GM12878 (cell line): ENCODE results near the gene SRSF8. TPM values are rescaled to one million over a fixed set of nuclear protein-coding genes. Genes with fewer than 3 reads are reported as not detected.
A peak's percentile ranks its signal among the peaks of the same experiment; 100 is the strongest.

ENCODE experiments used
- CUX1 ChIP-seq: IDR thresholded peaks from 2 replicates; pipeline ENCODE4 v1.6.1; 2012; ENCODE audit warnings: improper control_type of control experiment, low read depth, low read length; ENCODE audit not compliant: insufficient replicate concordance
- FOXK2 ChIP-seq: fragments of 450-650 bp; IDR thresholded peaks from 2 replicates; pipeline ENCODE4 v1.6.1; 2017; ENCODE audit warnings: mild to moderate bottlenecking, moderate library complexity
- FOXM1 ChIP-seq: IDR thresholded peaks from 2 replicates; pipeline ENCODE4 v1.6.1; 2012; ENCODE audit warnings: low read depth, mild to moderate bottlenecking, inconsistent platforms, low read length, moderate library complexity
- HDAC6 ChIP-seq: fragments of 200-600 bp; sonication (generic); IDR thresholded peaks from one replicate; pipeline ENCODE4 v1.8.0; 2017; ENCODE audit warnings: antibody characterized with exemption; ENCODE audit not compliant: unreplicated experiment
- IRF4 ChIP-seq: IDR thresholded peaks from 2 replicates; pipeline ENCODE4 v1.6.1; 2011; ENCODE audit warnings: low read depth, low read length
- PKNOX1 ChIP-seq: fragments of 450-650 bp; IDR thresholded peaks from 2 replicates; pipeline ENCODE4 v1.6.1; 2016; ENCODE audit warnings: mild to moderate bottlenecking
- PML ChIP-seq: IDR thresholded peaks from 2 replicates; pipeline ENCODE4 v1.6.1; 2012; ENCODE audit warnings: low read length, inconsistent platforms
- SIX5 ChIP-seq: IDR thresholded peaks from 2 replicates; pipeline ENCODE4 v1.6.1; 2011; ENCODE audit warnings: mild to moderate bottlenecking, low read depth, low read length, moderate library complexity; ENCODE audit not compliant: severe bottlenecking
- STAT3 ChIP-seq: IDR thresholded peaks from 2 replicates; pipeline ENCODE4 v1.6.1; 2011; ENCODE audit warnings: low read depth, low read length, improper control_type of control experiment
- YBX1 ChIP-seq: fragments of 450-650 bp; IDR thresholded peaks from 2 replicates; pipeline ENCODE4 v1.6.1; 2016; ENCODE audit warnings: antibody characterized with exemption
- ZNF217 ChIP-seq: fragments of 450-650 bp; IDR thresholded peaks from 2 replicates; pipeline ENCODE4 v1.6.1; 2017; ENCODE audit warnings: antibody characterized with exemption, mild to moderate bottlenecking
- polyA plus RNA-seq, 11 experiments: library from polyadenylated mRNA; depleted of rRNA in 4 of 11; unstranded in 6 of 11; stranded (reverse) in 5 of 11; fragments of >200 nt; fragmentation: Nextera tagmentation in 4 of 11; fragmentation: Illumina TruSeq in 1 of 11; extraction: Ambion mirVana in 4 of 11; extraction: Trizol in 1 of 11; gene quantifications; 1 replicate in 1 of 11; 2 replicates in 10 of 11; pipeline versions ENCODE4 v1.2.1 to v1.2.3, GENCODE V29; 2011 to 2016; ENCODE audit warnings: inconsistent platforms in 2 of 11, missing spikeins in 2 of 11, low read depth in 1 of 11
- total RNA-seq, 4 experiments: library from RNA; depleted of rRNA in 3 of 4; stranded (reverse); fragments of >200 nt in 3 of 4; fragmentation: Illumina TruSeq in 1 of 4; extraction: Trizol in 1 of 4; gene quantifications; 2 replicates each; pipeline versions ENCODE4 v1.2.1 to v1.2.3, GENCODE V29; 2013 to 2021
- TF ChIP-seq, protein P1 (sequence below): fragments of 450-650 bp; IDR thresholded peaks from 2 replicates; pipeline ENCODE4 v1.6.1; 2017; ENCODE audit warnings: antibody characterized with exemption, mild to moderate bottlenecking, moderate library complexity
- TF ChIP-seq, protein P2 (sequence below): IDR thresholded peaks from 2 replicates; pipeline ENCODE4 v1.6.1; 2011; ENCODE audit warnings: mild to moderate bottlenecking, low read depth, low read length, moderate library complexity; ENCODE audit not compliant: insufficient replicate concordance
- TF ChIP-seq, protein P3 (sequence below): fragments of 450-650 bp; IDR thresholded peaks from 2 replicates; pipeline ENCODE4 v1.6.1; 2016; ENCODE audit warnings: mild to moderate bottlenecking, moderate library complexity, borderline replicate concordance

SRSF8 gene
- total and polyA plus RNA-seq, 10 of the 15 experiments (the other 5 are each of a cell fraction or from before 2014, with no cell fraction given), result 14.2 to 43.1 (median 27.1) TPM

- peak; percentile 89 for TF ChIP-seq HDAC6
- TF ChIP-seq, protein P1, sequence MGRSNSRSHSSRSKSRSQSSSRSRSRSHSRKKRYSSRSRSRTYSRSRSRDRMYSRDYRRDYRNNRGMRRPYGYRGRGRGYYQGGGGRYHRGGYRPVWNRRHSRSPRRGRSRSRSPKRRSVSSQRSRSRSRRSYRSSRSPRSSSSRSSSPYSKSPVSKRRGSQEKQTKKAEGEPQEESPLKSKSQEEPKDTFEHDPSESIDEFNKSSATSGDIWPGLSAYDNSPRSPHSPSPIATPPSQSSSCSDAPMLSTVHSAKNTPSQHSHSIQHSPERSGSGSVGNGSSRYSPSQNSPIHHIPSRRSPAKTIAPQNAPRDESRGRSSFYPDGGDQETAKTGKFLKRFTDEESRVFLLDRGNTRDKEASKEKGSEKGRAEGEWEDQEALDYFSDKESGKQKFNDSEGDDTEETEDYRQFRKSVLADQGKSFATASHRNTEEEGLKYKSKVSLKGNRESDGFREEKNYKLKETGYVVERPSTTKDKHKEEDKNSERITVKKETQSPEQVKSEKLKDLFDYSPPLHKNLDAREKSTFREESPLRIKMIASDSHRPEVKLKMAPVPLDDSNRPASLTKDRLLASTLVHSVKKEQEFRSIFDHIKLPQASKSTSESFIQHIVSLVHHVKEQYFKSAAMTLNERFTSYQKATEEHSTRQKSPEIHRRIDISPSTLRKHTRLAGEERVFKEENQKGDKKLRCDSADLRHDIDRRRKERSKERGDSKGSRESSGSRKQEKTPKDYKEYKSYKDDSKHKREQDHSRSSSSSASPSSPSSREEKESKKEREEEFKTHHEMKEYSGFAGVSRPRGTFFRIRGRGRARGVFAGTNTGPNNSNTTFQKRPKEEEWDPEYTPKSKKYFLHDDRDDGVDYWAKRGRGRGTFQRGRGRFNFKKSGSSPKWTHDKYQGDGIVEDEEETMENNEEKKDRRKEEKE, result no peak
- TF ChIP-seq, protein P2, sequence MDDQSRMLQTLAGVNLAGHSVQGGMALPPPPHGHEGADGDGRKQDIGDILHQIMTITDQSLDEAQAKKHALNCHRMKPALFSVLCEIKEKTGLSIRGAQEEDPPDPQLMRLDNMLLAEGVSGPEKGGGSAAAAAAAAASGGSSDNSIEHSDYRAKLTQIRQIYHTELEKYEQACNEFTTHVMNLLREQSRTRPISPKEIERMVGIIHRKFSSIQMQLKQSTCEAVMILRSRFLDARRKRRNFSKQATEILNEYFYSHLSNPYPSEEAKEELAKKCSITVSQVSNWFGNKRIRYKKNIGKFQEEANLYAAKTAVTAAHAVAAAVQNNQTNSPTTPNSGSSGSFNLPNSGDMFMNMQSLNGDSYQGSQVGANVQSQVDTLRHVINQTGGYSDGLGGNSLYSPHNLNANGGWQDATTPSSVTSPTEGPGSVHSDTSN, result no peak
- no peak for TF ChIP-seq PML
- no peak for TF ChIP-seq SIX5
- no peak for TF ChIP-seq FOXK2
- no peak for TF ChIP-seq PKNOX1
- TF ChIP-seq, protein P3, sequence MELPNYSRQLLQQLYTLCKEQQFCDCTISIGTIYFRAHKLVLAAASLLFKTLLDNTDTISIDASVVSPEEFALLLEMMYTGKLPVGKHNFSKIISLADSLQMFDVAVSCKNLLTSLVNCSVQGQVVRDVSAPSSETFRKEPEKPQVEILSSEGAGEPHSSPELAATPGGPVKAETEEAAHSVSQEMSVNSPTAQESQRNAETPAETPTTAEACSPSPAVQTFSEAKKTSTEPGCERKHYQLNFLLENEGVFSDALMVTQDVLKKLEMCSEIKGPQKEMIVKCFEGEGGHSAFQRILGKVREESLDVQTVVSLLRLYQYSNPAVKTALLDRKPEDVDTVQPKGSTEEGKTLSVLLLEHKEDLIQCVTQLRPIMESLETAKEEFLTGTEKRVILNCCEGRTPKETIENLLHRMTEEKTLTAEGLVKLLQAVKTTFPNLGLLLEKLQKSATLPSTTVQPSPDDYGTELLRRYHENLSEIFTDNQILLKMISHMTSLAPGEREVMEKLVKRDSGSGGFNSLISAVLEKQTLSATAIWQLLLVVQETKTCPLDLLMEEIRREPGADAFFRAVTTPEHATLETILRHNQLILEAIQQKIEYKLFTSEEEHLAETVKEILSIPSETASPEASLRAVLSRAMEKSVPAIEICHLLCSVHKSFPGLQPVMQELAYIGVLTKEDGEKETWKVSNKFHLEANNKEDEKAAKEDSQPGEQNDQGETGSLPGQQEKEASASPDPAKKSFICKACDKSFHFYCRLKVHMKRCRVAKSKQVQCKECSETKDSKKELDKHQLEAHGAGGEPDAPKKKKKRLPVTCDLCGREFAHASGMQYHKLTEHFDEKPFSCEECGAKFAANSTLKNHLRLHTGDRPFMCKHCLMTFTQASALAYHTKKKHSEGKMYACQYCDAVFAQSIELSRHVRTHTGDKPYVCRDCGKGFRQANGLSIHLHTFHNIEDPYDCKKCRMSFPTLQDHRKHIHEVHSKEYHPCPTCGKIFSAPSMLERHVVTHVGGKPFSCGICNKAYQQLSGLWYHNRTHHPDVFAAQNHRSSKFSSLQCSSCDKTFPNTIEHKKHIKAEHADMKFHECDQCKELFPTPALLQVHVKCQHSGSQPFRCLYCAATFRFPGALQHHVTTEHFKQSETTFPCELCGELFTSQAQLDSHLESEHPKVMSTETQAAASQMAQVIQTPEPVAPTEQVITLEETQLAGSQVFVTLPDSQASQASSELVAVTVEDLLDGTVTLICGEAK, result no peak
- TF ChIP-seq YBX1, result no peak
- no peak for TF ChIP-seq FOXM1
- TF ChIP-seq CUX1, result no peak
- no peak for TF ChIP-seq STAT3
- TF ChIP-seq ZNF217, result peak; percentile 62; the same call in 1 of the 2 replicates
- TF ChIP-seq IRF4, result no peak
Measured at GRCh38 chr11:95089620-95090542, 23.2 kb downstream of the SRSF8 start, which contains the start of gene ENDOD1 (continued).
